Adipose tissue (tissue), 3 donors: ENCODE results near the gene SET. TPM values are rescaled to one million over a fixed set of nuclear protein-coding genes. Genes with fewer than 3 reads are reported as not detected.

ENCODE experiments used
- polyA plus RNA-seq, 3 donors: library from polyadenylated mRNA; stranded (reverse); fragments of 200-250 nt; gene quantifications; one replicate each; pipeline ENCODE4 v1.2.3, GENCODE V29; 2013
- donor health status: healthy with polysubstance abuse.
- donor health status: Bipolar disorder and iron deficiency.
- donor health status: healthy.

Gene SET
- polyA plus RNA-seq, 3 donors: 85.2 to 179 (median 111) TPM

Other genes with a start within 250 kb of the SET start
- 10 to 100 TPM in 2 of 3 donors, 1 to 10 TPM in 1; 9.9 to 17.2 (median 15.0) TPM for gene ODF2, start 233.2 kb upstream of the SET start, polyA plus RNA-seq
- gene GLE1, start 184.5 kb upstream of the SET start, polyA plus RNA-seq: 10 to 100 TPM in 2 of 3 donors, 1 to 10 TPM in 1; 6.9 to 15.9 (median 10.6) TPM
- gene SPTAN1, start 136.6 kb upstream of the SET start, polyA plus RNA-seq: 100 to 1,000 TPM in 2 of 3 donors, 10 to 100 TPM in 1; 41.2 to 147 (median 103) TPM
- gene DYNC2I2, start 32.4 kb upstream of the SET start, polyA plus RNA-seq: 10 to 100 TPM; 15.0 to 30.8 (median 15.7) TPM
- 10 to 100 TPM in 2 of 3 donors, 1 to 10 TPM in 1; 5.9 to 21.4 (median 13.8) TPM for gene PKN3, start 13.3 kb downstream of the SET start, polyA plus RNA-seq
- 10 to 100 TPM; 28.8 to 73.3 (median 43.7) TPM for gene ZDHHC12, start 34.9 kb downstream of the SET start, polyA plus RNA-seq
- gene ZER1, start 82.7 kb downstream of the SET start, polyA plus RNA-seq: 10 to 100 TPM; 13.4 to 23.3 (median 20.1) TPM
- 10 to 100 TPM; 14.2 to 19.1 (median 16.2) TPM for gene TBC1D13, start 98.0 kb downstream of the SET start, polyA plus RNA-seq
- gene ENDOG, start 129.3 kb downstream of the SET start, polyA plus RNA-seq: 10 to 100 TPM; 11.4 to 22.6 (median 22.0) TPM
- gene SPOUT1, start 140.6 kb downstream of the SET start, polyA plus RNA-seq: 10 to 100 TPM; 16.3 to 34.9 (median 21.0) TPM
- 1 to 10 TPM; 1.7 to 6.2 (median 3.3) TPM for gene KYAT1, start 192.7 kb downstream of the SET start, polyA plus RNA-seq
- 10 to 100 TPM; 15.3 to 31.3 (median 21.6) TPM for gene LRRC8A, start 192.9 kb downstream of the SET start, polyA plus RNA-seq
- 10 to 100 TPM; 41.6 to 58.1 (median 51.5) TPM for gene PHYHD1, start 231.8 kb downstream of the SET start, polyA plus RNA-seq